H1 (cell line): ENCODE measurements around the gene RPL21. TPM values are rescaled to one million over a fixed set of nuclear protein-coding genes. Genes with fewer than 3 reads are reported as not detected.

Experiments
- CTCF ChIA-PET: fragments of 300-600 bp; sonication (Branson Sonifier 250); formaldehyde crosslinking; loops from one replicate; lab custom pipeline; 2021; ENCODE audit not compliant: partially characterized antibody; lab: Charles Lee
- POLR2A ChIA-PET: fragments of 300-600 bp; sonication (Branson Sonifier 250); formaldehyde crosslinking; loops from one replicate; lab custom pipeline; 2021; ENCODE audit warnings: inconsistent platforms; ENCODE audit not compliant: partially characterized antibody; lab: Charles Lee
- DNase-seq, 2 experiments: peaks; one replicate each; pipeline versions ENCODE4 v3.0.0 to v3.0.0-alpha.2; 2010 to 2022; ENCODE audit warnings: low spot score in 2 of 2, low read depth in 1 of 2, mixed read lengths in 1 of 2
- FAIRE-seq: peaks from 2 replicates; lab custom pipeline; 2011; peaks lifted over from hg19 to GRCh38; lab: Jason Lieb, UNC
- H2AFZ ChIP-seq: 2 replicates; pipeline ENCODE4 v1.8.1; 2012; ENCODE audit warnings: low read length, inconsistent platforms
- H2AK5ac ChIP-seq: 2 replicates; pipeline ENCODE4 v1.6.1; 2013; ENCODE audit warnings: low read depth, low read length
- H2BK120ac ChIP-seq: replicated peaks from 2 replicates; pipeline ENCODE3; 2013; ENCODE audit warnings: low read depth, low read length, inconsistent platforms
- H2BK12ac ChIP-seq: 2 replicates; pipeline ENCODE4 v1.6.1; 2013; ENCODE audit warnings: low read depth, low read length
- H2BK15ac ChIP-seq: 2 replicates; pipeline ENCODE4 v1.6.1; 2013; ENCODE audit warnings: low read length
- H2BK20ac ChIP-seq: 2 replicates; pipeline ENCODE4 v1.6.1; 2013; ENCODE audit warnings: low read length
- H2BK5ac ChIP-seq: 2 replicates; pipeline ENCODE4 v1.6.1; 2013; ENCODE audit warnings: low read depth, low read length
- H3K14ac ChIP-seq: 2 replicates; pipeline ENCODE4 v1.6.1; 2013; ENCODE audit warnings: inconsistent platforms; ENCODE audit not compliant: insufficient read length
- H3K18ac ChIP-seq: 2 replicates; pipeline ENCODE4 v1.6.1; 2013; ENCODE audit warnings: low read length; ENCODE audit errors: extremely low read depth
- H3K23ac ChIP-seq: 2 replicates; pipeline ENCODE4 v1.6.1; 2013; ENCODE audit warnings: inconsistent platforms; ENCODE audit not compliant: insufficient read length
- H3K23me2 ChIP-seq: 2 replicates; pipeline ENCODE4 v1.6.1; 2013; ENCODE audit warnings: low read depth, low read length
- H3K27ac ChIP-seq: 2 replicates; pipeline ENCODE4 v1.6.1; 2011; ENCODE audit warnings: low read depth, low read length, inconsistent platforms
- H3K27me3 ChIP-seq, 4 experiments: replicated peaks in 1 of 4; 1 replicate in 1 of 4; 2 replicates in 3 of 4; pipeline versions ENCODE4 v1.6.1 to v1.8.1; 2011 to 2013; ENCODE audit warnings: low read length in 3 of 4, mild to moderate bottlenecking in 3 of 4, inconsistent platforms in 2 of 4, mixed read lengths in 2 of 4, moderate library complexity in 1 of 4; ENCODE audit not compliant: control insufficient read depth in 3 of 4, insufficient read depth in 3 of 4; ENCODE audit errors: extremely low read depth in 1 of 4
- H3K36me3 ChIP-seq, 4 experiments: 2 replicates each; pipeline versions ENCODE4 v1.6.1 to v1.8.1; 2011 to 2013; ENCODE audit warnings: mild to moderate bottlenecking in 4 of 4, low read length in 3 of 4, moderate library complexity in 2 of 4, control low read depth in 1 of 4, inconsistent platforms in 1 of 4; ENCODE audit not compliant: insufficient read depth in 4 of 4, control insufficient read depth in 2 of 4
- H3K4ac ChIP-seq: replicated peaks from 2 replicates; pipeline ENCODE3; 2013; ENCODE audit warnings: low read length, low read depth, mixed read lengths, inconsistent platforms; ENCODE audit not compliant: insufficient read length
- H3K4me1 ChIP-seq, 4 experiments: replicated peaks in 1 of 4; 1 replicate in 1 of 4; 2 replicates in 3 of 4; pipeline versions ENCODE4 v1.6.1 to v1.8.1; 2011 to 2013; ENCODE audit warnings: low read length in 3 of 4, inconsistent platforms in 2 of 4, mixed read lengths in 1 of 4; ENCODE audit not compliant: insufficient read depth in 4 of 4, control insufficient read depth in 3 of 4
- H3K4me2 ChIP-seq, 2 experiments: 2 replicates each; pipeline versions ENCODE4 v1.6.1 to v1.8.1; 2011 to 2013; ENCODE audit warnings: low read depth in 2 of 2, low read length in 2 of 2, control low read depth in 1 of 2, inconsistent platforms in 1 of 2, mild to moderate bottlenecking in 1 of 2; ENCODE audit not compliant: insufficient read depth in 1 of 2
- H3K4me3 ChIP-seq, 4 experiments: fragments of 200-600, 300-600 bp in 1 of 4; sonication (generic), shearing (Covaris generic), sonication (Bioruptor Twin) in 1 of 4; 2 replicates each; pipeline versions ENCODE4 v1.5.1 to v1.8.1; 2011 to 2016; ENCODE audit warnings: low read length in 4 of 4, low read depth in 3 of 4, control low read depth in 2 of 4, inconsistent platforms in 2 of 4, mild to moderate bottlenecking in 2 of 4, mixed read lengths in 1 of 4, moderate library complexity in 1 of 4; ENCODE audit not compliant: insufficient read depth in 2 of 4; ENCODE audit errors: extremely low read depth in 1 of 4
- H3K56ac ChIP-seq: replicated peaks from 2 replicates; pipeline ENCODE3; 2013; ENCODE audit warnings: low read depth, mild to moderate bottlenecking, mixed read lengths, low read length, inconsistent platforms; ENCODE audit not compliant: insufficient read length
- H3K79me1 ChIP-seq: 2 replicates; pipeline ENCODE4 v1.6.1; 2013; ENCODE audit warnings: low read depth, low read length, control low read depth
- H3K79me2 ChIP-seq, 2 experiments: 2 replicates each; pipeline versions ENCODE4 v1.6.1 to v1.8.1; 2012 to 2013; ENCODE audit warnings: low read length in 2 of 2, mild to moderate bottlenecking in 2 of 2, inconsistent platforms in 1 of 2; ENCODE audit not compliant: insufficient read depth in 2 of 2, control insufficient read depth in 1 of 2
- H3K9ac ChIP-seq, 4 experiments: replicated peaks in 1 of 4; 1 replicate in 1 of 4; 2 replicates in 3 of 4; pipeline versions ENCODE4 v1.6.1 to v1.8.1; 2011 to 2013; ENCODE audit warnings: low read depth in 3 of 4, low read length in 3 of 4, control low read depth in 2 of 4, mild to moderate bottlenecking in 2 of 4, moderate library complexity in 2 of 4, inconsistent platforms in 1 of 4; ENCODE audit errors: extremely low read depth in 1 of 4
- H3K9me3 ChIP-seq, 2 experiments: 2 replicates each; pipeline versions ENCODE4 v1.6.1 to v1.8.1; 2012 to 2013; ENCODE audit warnings: mild to moderate bottlenecking in 2 of 2, moderate library complexity in 2 of 2, control low read depth in 1 of 2, inconsistent platforms in 1 of 2, low read depth in 1 of 2, low read length in 1 of 2, mixed read lengths in 1 of 2; ENCODE audit not compliant: insufficient read depth in 2 of 2
- H4K20me1 ChIP-seq, 2 experiments: replicated peaks in 1 of 2; 2 replicates each; pipeline versions ENCODE3 to v1.8.1; 2011 to 2013; ENCODE audit warnings: inconsistent platforms in 2 of 2, low read length in 2 of 2, mild to moderate bottlenecking in 1 of 2; ENCODE audit not compliant: insufficient read depth in 2 of 2, control insufficient read depth in 1 of 2
- H4K5ac ChIP-seq: 2 replicates; pipeline ENCODE4 v1.6.1; 2013; ENCODE audit warnings: low read length, low read depth, mixed read lengths, inconsistent platforms; ENCODE audit not compliant: insufficient read length
- H4K8ac ChIP-seq: 2 replicates; pipeline ENCODE4 v1.8.0; 2013; ENCODE audit warnings: mild to moderate bottlenecking, moderate library complexity, low read length, inconsistent platforms; ENCODE audit not compliant: insufficient read depth; ENCODE audit errors: extremely low read depth
- H4K91ac ChIP-seq: replicated peaks from 2 replicates; pipeline ENCODE3; 2013; ENCODE audit warnings: low read length, mixed read lengths, inconsistent platforms; ENCODE audit not compliant: insufficient read length
- ASH2L ChIP-seq: fragments of 200-600, 300-600 bp; sonication (generic); IDR thresholded peaks from one replicate; pipeline ENCODE4 v1.7.1; 2017; ENCODE audit warnings: low read length
- BCL11A ChIP-seq, 2 experiments: IDR thresholded peaks; one replicate each; pipeline ENCODE4 v1.6.1; 2011; ENCODE audit warnings: low read depth in 2 of 2, low read length in 2 of 2, mild to moderate bottlenecking in 2 of 2
- CBX8 ChIP-seq: fragments of 300-800, 300-1000 bp; sonication (generic); IDR thresholded peaks from 2 replicates; pipeline ENCODE4 v1.7.1; 2016; ENCODE audit warnings: low read depth, low read length, borderline replicate concordance
- CHD1 ChIP-seq: IDR thresholded peaks from 2 replicates; pipeline ENCODE4 v1.6.1; 2012; ENCODE audit warnings: low read depth, low read length, improper control_type of control experiment
- MAX ChIP-seq: IDR thresholded peaks from 2 replicates; pipeline ENCODE4 v1.6.1; 2012; ENCODE audit warnings: inconsistent platforms
- TCF12 ChIP-seq: IDR thresholded peaks from 2 replicates; pipeline ENCODE4 v1.6.1; 2011; ENCODE audit warnings: low read depth, mild to moderate bottlenecking, low read length
- WGBS, 2 experiments: shearing (Covaris generic) in 1 of 2; methylation state at CpG; one replicate each; pipeline versions ENCODE4 v1.1.6 to v1.1.7; 2013 to 2015; ENCODE audit warnings: low lambda C conversion rate in 2 of 2, mixed read lengths in 2 of 2, inconsistent platforms in 1 of 2, low coverage in 1 of 2, missing lambda C conversion rate in 1 of 2; ENCODE audit not compliant: insufficient replicate concordance in 2 of 2, insufficient coverage in 1 of 2, insufficient read length in 1 of 2; ENCODE audit errors: extremely low coverage in 1 of 2, missing lambda C conversion rate in 1 of 2; 5-methylcytosine and 5-hydroxymethylcytosine counted together
- polyA plus RNA-seq, 7 experiments: library from polyadenylated mRNA; depleted of rRNA in 3 of 7; stranded (reverse) in 5 of 7; unstranded in 2 of 7; fragments of >200 nt in 5 of 7; fragments of 200-250 nt in 2 of 7; gene quantifications; 1 replicate in 5 of 7; 2 replicates in 1 of 7; 4 replicates in 1 of 7; pipeline versions ENCODE4 v1.2.1 to v1.2.3, GENCODE V29; 2011 to 2013; ENCODE audit warnings: missing spikeins in 2 of 7, mixed read lengths in 2 of 7
- total RNA-seq: library from RNA; stranded (reverse); fragmentation: NEBNext Ultra II Directional; extraction: Animal tissue kit (Norgen Biotek cat#: 25700); gene quantifications from 2 replicates; pipeline ENCODE4 v1.2.1, GENCODE V29; 2021

RPL21 gene
- total and polyA plus RNA-seq, 2 of the 8 experiments (the other 6 are each of a cell fraction or from before 2014, with no cell fraction given) = 624 to 1,283 TPM

- Histone ChIP-seq H3K9me3 (no peaks in the 10 kb centered on the region), H3K36me3 (no peaks in the 10 kb centered on the region), H3K27ac (no peak overlapping the region), H3K27me3 (no peaks in the 10 kb centered on the region), H3K79me2 (no peaks in the 10 kb centered on the region), H4K8ac (no peak overlapping the region), H3K4ac (no peak overlapping the region), H2BK12ac (no peak overlapping the region), H4K91ac (no peak overlapping the region), H3K14ac (no peak overlapping the region), H3K56ac (no peak overlapping the region), H4K5ac (no peak overlapping the region), H2BK20ac (no peak overlapping the region), H4K20me1 (no peaks in the 10 kb centered on the region), H2BK5ac (no peak overlapping the region), H3K4me3 (no peak overlapping the region), H2BK120ac (no peak overlapping the region), H2BK15ac (no peak overlapping the region), H3K9ac (no peak overlapping the region), H3K4me1 (no peaks in the 10 kb centered on the region), H3K23me2 (no peaks in the 10 kb centered on the region), H3K79me1 (no peaks in the 10 kb centered on the region), H3K18ac (no peak overlapping the region), H3K23ac (no peak overlapping the region), H2AK5ac (no peak overlapping the region), H3K4me2 (no peak overlapping the region), H2AFZ (peak overlapping the region; percentile 54)
- no peak for DNase-seq
- WGBS, 2 experiments = 97% methylated on average over 4 of the region's 4 CpGs; no CpG with 5 or more reads in 1 of the 2 experiments
- CTCF ChIA-PET = interaction anchor here (0.9 to 1.4 kb wide), 3 partner anchors 71 to 218 kb away, joined by 3 to 4 read pairs (median 4); no protein-coding TSS in a partner anchor
- no peak for FAIRE-seq
- POLR2A ChIA-PET = interaction anchor here (1.7 kb wide), 1 partner anchor 8 kb away, joined by 4 read pairs; no protein-coding TSS in a partner anchor
- no peak for TF ChIP-seq ASH2L
- TF ChIP-seq TCF12 = no peak
- TF ChIP-seq MAX = no peak
- no peak for TF ChIP-seq CHD1
- TF ChIP-seq BCL11A (IDR thresholded peaks at IDR 0.05; ENCODE audit: low read depth in 2 of 2, low read length in 2 of 2) = no peak
- TF ChIP-seq CBX8 = no peak
Measured at GRCh38 chr13:27203186-27203585, 48.2 kb upstream of the RPL21 start.
